ENCODE results near the gene ATP8A1.

The ATP8A1 gene

DNA sequence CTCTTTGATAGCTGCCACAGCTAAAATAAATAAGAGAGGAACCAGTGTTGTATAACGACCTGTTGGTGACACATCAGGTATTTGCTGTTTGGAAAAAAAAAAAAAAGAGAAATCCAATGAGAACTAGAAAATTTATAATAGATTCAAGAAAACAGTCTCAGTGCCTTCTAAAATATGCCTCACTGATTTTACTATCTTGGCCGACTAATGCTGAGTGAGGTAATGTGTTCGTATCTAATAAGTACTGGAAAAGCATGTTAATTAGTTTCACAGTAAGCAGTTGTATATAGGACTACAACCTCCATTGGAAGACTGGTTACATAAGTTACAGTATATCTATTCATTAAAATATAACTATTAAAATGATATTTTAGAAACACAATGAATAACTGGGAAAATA, 32.4 kb downstream of the ATP8A1 start:
- DNase-seq, result no peak

DNA sequence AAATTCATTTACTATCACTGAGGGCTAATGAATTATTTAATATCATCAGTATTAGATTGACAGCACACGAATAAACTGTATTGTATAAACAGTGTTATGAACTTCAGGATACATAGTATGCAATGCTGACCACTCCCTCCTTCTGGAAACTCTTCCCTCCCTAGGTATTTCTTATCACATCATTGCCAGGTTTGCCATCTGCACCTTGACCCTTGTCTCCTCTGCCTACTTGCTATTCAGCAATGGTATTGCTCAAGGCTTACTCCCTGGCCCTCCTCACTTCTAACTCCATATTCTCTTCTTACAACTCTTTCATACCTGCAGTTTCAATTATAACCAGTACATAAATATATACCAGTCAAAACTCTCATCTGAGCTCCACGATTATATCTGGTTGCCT, 38.9 kb downstream of the ATP8A1 start:
- no peak for DNase-seq

DNA sequence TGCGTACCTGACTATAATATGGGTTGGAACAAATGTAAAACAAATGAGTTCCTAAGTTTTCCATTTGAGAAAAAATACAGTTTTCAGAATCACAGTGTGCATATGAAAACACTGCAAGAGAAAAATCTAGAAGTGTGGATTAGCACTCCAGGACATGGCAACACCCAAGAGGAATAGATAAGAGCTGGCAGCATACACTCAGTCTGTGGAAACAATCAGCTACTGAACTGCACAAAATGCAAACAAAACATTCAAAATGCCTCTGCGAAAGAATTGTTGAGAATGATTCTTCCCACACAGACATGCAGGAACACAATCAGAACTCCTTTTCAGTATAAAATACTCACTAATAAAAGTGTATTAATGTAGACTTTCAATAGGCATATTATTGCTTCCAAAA, 39.9 kb downstream of the ATP8A1 start:
- no peak for DNase-seq

DNA sequence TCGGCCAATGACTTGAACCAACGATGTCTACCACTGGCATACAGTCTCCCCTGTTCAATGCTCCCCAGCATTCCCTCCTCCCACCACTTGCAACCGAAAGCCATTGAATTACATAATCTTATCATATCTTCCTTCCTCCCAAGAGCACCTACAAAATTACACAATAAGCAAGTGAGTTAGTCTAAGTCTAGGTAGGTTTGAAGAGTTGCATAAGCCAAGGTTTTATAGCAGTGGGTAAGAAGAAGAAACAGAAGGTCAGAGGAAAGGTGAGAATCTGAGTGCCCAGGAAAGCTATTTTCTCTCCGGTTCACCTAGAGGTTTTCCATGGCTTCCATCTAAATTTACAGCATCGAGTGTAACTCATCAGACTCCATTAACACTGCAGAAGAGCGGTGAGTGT, 40.3 kb downstream of the ATP8A1 start:
- no peak for DNase-seq

DNA sequence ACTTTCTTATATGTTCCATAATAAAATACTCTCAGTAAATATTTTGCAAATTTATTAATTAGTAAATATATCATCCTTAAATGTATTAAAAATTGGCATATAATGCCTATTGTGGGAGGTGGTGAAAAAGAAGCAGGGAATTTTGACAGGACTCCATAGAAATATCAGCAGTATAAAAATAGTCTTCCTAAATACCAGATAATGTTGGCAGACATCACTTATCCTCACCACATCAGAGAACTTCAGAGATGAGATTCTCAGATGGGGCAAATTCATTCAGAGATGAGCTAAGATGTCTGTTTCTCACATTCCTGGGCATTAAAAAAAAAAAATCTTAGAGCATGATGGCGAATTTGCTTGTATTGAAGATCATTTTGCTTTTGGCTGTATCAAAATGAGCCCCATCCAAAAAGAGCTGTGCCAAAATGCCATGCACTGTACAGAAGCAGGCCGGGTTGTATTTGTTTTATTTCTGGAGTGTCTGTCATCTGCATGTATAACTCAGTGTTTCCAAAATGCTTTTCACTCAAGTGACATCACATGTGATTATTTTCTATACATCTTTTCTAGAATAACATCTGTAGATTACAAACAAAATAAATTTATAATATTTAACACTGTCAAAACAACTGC, 41.7 kb downstream of the ATP8A1 start:
- no peak for DNase-seq

DNA sequence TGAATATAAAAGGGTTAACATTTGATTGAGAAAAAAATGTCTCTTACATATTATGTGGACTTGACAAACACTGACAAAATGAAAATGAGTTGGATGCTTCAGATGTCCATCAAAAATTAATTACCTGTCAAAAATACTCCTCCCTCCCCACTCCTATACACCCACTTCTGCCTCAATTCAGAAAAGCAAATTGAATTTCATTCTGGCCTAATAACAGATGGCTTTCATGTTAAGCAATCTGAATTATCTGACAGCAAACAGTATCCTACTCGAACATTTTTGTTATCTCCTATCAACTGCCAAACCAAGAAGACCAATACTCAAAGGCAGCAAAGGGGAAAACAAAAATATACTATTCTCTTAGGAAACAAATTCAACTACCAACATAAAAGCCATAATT, 44.0 kb downstream of the ATP8A1 start:
- no peak for DNase-seq

DNA sequence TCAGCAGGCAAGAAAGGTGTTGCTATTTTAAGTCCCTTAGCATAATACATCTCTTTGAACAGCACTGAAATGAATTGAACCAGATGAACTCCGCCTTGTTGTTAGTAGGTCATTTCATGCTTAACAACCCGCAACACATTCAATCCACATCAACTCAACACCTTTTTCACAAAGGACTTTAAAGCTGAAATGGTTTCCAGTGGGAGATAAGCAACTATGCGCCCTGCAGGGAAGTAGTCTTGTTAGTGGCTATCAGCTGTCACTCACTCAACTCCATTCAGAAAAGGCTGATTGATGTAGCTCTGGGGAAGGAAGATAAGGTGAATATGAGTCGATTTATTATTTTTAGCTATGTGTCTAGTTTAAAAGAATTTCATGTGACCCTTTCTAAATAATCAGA, 46.0 kb downstream of the ATP8A1 start:
- no peak for DNase-seq

DNA sequence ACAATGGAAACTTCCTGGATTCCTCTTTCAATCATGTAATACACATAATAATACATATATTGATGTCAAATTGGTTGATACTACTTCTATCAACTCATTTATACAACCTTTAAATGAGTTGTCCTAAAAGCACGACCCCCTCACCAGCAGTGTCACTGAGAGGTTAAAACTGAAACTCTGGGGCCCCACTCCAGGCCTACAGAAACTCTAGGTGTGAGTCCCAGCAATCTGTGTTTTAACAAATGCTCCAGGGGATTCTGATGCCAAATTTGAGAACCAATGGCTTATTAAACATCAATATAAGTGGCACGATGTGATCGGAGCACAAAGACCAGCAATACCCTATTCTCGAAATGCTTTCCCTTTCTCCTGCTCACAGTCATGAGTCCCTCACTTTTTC, 47.9 kb downstream of the ATP8A1 start:
- no peak for DNase-seq

DNA sequence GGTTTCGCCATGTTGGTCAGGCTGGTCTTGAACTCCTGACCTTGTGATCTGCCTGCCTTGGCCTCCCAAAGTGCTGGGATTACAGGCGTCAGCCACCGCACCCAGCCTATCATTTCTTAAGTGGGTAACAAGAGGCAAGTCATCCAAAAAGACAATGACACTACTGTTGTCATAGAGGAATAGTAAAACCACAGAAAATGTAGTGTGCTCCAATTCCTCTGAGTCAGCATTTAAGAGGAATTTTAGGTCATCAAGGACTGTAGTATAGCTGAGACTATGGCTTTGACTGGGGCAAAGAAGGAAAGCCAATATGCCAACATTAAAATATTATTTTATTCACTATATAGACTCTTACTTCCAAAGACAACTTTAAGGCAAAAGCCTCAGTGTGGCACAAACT, 48.4 kb downstream of the ATP8A1 start:
- no peak for DNase-seq

DNA sequence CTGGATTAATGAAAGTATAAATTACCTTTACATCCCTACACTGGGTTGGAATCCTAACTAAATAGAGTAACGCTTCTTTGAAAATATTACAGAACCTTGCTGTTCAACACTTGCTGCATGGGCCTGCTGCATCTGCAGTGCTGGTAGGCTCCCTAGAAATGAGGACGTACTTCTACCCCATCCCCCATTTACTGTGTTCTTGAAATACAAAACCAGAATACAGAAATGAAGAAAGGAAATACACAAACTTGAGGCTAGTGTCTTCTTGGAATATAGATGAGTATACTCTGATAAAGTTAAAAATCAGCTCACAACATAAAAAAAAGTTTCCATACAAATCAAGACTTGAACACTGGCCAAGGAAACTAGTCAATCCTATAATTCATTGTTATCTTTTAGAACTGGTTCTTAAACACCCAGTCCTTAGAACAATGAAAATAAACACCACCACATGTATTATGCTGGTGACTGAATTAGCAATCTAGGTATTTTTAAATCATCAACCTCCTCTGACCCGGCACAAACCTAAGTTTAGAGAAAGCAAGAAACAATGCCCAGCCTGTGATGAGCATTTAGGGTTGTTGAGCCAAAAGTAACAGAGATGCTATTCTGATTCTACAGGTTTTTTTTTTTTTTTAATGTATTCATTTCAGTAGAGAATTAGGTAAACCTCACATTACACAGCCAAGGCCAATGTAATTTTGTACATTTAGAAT, 49.7 kb downstream of the ATP8A1 start:
- DNase-seq, result no peak

DNA sequence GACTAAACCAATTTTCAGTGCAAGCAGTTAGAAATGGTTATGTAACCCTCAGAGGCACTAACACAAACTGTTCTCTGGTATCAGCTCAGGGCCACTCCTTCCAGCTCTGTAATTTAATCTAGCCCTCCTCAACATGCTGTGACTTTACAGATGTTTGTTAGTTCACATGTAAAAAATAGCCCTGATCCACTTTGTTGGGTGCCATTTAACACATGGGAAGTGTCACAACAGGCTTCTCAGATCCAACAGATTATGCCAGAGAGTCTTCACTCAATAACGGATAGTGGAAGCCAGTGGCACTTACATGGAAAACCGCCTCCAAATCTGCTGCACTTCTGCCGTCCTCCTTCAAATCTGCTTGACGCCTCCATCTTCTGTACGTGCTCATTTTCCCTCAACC, 51.6 kb downstream of the ATP8A1 start:
- no peak for DNase-seq

DNA sequence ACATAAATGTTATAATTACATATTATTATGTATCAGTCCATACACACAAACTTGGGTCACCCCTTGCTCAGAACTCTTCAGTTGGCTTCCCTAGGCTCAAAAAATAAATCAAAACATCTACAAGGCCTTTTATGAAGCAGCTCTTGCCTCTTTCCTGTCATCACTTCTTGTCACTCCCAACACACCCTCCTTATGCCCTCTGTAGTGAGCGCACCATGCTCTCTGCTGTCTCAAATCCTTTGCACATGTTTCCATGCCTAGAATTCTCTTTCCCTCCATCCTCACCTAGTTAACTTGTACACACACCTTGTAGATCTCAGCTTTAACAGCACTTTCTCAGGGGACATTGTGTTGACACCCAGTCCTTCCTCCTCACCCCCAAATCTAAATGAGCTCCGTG, 53.0 kb downstream of the ATP8A1 start:
- no peak for DNase-seq

DNA sequence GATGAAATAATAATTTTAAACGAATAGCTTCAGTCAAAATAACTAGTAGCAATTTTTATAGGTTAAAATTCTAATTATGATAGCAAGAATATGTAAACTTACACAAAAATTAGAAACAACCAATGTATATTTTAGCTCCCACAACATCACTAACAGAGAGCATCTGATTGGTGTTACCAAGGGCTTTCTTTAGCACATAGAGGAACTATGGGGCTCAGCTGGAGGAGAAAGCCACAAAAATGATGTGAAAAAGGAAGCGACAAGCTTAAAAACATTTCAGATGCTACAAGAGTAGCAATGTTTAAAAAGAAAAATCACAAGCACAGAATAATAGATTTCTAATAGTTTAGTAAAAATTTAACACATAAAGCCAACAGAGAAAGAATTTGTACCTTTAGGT, 56.3 kb downstream of the ATP8A1 start:
- DNase-seq, result no peak

DNA sequence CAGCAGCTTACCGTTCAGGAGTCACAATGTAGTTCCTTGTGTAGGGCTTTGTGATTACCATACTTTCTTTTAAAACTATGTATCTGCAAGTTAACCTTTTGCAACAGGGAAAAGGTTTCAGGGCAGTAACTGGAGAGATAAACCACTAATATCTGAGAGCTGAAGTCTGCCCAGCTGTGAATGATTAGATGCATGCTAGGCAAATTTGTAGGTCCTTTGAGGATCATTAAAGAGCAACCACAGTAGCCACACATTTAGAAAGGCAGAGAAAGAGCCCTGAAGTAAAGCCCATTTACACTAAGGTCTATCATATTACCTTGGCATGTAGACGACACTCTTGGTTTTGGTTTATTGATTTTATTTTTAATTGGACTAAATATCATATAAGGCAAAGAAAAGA, 60.0 kb downstream of the ATP8A1 start:
- no peak for DNase-seq

DNA sequence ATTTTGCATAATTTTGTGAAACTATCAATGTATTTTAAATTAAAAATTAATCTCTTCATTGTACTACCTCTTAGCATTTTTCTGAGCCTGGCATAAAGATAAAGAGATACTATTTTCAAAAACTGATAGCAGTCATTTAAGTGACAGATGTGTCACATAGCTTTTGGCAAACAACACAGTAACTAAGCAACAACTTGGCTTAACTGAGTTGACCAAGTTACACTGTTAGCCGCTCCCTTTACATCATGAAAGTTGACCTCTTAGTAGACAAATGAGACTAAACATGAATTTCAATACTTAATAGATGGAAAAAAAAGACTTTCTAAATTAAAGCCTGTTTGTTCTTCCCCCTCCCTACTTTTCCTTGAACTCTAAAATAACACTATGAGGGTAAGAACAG, 62.0 kb downstream of the ATP8A1 start:
- no peak for DNase-seq

DNA sequence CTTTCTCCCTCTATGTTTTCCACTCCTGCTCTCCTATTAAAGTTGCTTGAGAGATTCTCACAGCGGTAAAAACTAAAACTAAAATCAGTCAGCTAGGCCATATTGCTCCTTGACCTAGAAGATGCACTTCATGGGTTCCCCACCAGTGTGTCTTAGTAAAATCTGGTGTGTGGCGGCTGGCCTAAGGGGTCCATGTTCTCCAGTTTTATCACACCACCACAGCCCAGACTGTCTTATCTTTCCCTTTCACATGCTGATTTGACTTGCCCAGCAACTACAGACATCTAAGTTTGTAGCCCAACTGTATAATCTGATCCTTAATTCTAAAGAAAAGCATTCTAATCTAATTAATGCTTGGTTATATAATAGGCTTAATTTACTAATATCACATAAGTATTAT, 68.0 kb downstream of the ATP8A1 start:
- no peak for DNase-seq

DNA sequence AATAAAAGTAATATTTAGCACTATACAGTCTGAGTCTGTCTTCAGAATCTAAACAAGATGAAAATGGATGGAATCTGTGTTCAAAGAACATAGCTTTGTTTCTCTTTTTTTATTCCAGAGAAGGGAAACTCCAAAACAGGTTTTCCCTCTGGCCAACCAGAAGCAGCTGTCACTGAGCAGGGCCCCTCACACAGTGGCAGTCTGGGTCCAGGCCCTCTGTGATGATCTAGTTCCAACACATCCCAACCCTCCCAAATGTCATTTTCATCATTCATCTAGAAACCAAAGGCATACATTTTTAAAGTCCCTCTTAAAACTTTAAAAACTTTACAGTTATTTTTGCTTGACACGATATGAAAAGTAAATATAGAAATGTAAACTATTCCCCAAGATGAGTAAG, 70.1 kb downstream of the ATP8A1 start:
- no peak for DNase-seq

DNA sequence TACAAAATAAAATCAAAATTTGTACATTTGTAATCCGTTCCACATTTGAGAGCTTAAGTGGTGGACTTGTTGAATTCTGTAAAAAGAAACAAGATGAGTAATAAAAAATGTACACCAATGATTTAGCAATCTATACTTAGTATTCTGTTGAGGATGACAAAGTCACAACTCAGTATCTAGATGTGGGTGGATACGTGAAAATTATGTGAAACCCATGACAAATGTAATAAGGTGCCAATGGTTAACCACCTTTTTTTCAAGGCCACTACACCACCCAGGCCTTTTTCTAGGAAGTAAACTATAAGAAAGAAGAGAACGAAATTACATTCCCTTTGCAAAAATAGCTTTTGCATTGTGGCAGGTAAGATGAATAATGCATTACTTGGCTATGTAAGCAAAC, 77.0 kb downstream of the ATP8A1 start:
- no peak for DNase-seq

DNA sequence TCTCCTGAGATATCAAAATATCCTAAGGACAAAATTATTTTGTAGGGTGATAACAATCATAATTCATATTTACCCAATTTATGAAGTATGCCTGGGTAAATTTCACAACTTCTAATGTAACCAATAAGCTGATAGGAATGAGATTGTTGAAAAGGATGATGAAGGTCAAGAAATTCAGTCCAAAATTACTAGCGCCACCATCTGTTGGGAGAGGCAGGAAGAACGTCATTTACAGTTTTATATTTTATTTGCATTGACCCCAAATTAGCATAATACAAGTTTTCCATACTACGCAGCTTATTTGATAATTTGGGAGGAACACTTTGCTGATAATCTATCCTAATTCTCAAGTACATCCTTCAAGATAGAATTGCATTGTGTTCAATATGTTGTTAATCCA, 78.7 kb downstream of the ATP8A1 start:
- DNase-seq, result no peak

DNA sequence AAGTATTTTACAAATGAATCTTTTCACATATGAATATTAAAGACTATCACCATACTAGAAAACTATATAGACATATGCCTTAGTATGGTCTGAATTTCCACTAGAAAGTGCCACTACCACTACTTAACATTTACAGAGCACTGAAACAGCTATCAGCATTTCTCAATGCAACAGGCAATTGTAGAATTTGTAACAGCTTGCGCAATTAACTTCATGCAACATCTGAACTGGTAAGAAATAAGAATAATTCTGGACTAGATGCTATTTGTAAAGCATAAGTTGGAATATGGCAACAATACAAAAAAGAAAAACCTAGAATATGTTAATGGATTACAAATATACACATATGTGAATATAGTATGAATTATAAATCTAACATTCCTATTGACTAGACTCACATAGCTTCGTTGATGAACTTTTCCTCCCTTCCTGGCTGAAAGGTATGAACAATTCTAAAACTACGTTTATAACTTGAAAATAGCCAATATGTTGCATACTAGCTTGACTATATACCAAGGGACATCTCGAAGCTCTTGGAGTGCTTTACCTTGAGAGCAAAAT, 82.0 kb downstream of the ATP8A1 start:
- DNase-seq, result no peak

DNA sequence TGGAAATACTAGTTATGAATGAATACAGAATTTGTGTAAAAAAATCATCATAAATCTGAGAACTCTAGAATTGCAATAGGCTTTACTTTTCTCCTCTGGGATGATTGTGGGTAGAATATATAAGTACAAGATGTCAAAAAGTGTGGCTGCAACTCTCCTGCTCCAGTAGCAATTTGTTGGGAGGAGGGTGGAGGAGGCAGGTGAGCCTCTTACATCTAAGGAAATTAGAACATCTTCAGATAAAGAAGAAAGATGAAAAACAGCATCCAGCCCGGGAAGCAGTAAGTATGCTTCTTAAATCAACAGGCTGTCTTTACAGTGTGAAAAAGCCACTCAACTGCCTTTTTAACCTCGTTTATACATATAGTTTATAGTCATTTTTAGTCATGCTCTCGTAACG, 83.7 kb downstream of the ATP8A1 start:
- DNase-seq, result no peak

DNA sequence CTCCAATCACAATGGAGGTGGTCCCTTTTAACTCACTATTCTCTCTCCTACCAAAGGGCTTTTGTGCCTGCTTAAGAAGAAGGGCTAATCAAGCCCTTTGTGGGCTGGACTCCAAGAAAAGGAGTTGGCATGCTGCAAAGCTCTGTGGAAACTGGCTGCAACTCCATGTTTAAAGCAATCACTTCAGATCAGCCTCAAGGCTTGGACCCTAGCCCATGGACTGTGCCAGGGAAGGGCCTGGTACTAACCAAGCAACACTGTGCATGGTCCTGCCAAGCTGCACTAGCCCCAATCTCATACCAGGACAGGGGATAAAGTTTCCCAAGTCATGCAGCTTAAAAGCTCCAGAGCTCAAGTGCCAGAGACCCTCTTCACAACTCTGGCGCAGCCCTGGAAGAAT, 86.7 kb downstream of the ATP8A1 start:
- no peak for DNase-seq

DNA sequence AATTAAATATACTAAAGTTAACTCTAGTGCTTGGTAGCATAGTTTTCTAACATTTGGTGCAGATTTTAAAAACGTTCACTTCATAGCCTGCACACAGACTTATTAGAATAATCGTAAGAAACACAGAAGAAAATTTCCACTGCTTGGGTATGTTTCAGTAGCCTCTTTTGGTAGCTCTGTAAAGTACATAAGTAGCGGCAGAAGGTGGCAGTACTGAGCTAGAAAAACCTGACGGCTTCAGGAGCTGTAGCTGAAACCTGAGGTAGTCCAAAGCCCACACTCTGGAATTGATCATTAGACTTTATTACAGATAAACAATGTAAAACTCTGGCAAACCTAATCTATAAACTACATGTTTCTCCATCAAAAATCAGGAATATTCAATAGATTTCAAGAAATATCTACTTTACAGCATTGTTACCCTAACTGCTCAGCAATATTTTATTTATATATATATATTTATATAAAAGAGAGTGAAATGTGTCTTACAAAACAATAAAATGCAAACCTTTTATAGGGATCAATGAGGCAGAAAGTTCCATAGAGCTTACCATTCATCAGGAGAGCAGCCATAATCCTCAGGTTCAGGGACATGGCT, 88.2 kb downstream of the ATP8A1 start:
- DNase-seq, result peak; percentile 31

DNA sequence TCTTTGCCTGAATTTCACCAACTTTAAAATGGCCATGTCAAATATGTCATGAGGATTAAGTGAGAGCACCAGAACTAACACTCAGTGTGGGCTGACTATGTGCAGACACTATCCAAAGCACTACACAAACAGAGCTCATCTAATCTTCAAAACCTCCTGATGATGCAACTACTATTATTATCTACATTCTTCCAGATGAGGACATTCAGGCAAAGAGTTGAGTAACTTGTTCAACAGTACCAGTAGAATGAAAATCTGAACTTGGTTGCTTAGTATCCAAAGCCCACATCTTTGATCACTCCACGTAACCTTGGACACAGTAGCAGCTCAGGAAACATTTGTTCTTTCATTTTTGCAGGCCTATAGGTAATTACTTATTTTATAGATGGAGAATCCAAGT, 90.1 kb downstream of the ATP8A1 start:
- DNase-seq, result no peak

DNA sequence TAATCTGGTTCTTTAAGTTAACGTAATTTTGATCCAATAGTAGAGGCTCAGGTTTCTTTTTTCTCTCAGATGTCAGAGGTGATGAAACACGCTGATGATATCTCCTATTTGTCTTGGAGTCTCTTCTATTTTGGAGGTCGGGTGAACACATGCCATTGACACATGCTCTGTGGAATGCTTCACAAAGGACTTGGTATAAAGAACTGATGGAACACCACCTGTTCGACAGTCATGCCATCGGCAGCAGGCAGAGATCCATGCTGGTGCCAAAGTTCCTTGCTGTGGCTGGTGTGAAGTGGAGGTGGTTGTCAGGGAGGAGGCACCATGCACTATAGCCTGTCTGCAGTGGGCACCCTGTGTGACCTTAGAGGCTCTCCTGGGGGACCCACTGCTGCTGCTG, 94.9 kb downstream of the ATP8A1 start:
- no peak for DNase-seq

All from NCI-H748 treated with DMSO at 0.1 percent for 48 hours (cell line).